ENCODE measurements around the gene SELENOP.
"Not testable (repeated sequence)": the region's sequence is repeated elsewhere in the genome, so short reads cannot be mapped to it uniquely, and the experiment has no call there.

SELENOP gene

GRCh38 chr5:42811591-42812446 lies at the start of gene SELENOP:
SELENOP (minus strand) TSS chr5:42811892; CDS start chr5:42808353, 3,539 bp downstream.
- no peak for DNase-seq

- DNase-seq: no peak
Measured at GRCh38 chr5:42858687-42859086, 47.0 kb upstream of the SELENOP start.

- DNase-seq: no peak
Measured at GRCh38 chr5:42858031-42858643, 46.4 kb upstream of the SELENOP start.

GRCh38 chr5:42855811-42856210 lies 44.1 kb upstream of the SELENOP start:
- DNase-seq: no peak

- no peak for DNase-seq
Measured at GRCh38 chr5:42855386-42855785, 43.7 kb upstream of the SELENOP start.

- no peak for DNase-seq
Measured at GRCh38 chr5:42854795-42855194, 43.1 kb upstream of the SELENOP start.

- no peak for DNase-seq
Measured at GRCh38 chr5:42852826-42853225, 41.1 kb upstream of the SELENOP start.

GRCh38 chr5:42851481-42851880 lies 39.8 kb upstream of the SELENOP start:
- no peak for DNase-seq

- no peak for DNase-seq
Measured at GRCh38 chr5:42848545-42848944, 36.9 kb upstream of the SELENOP start.

- not testable (repeated sequence) for DNase-seq
Measured at GRCh38 chr5:42844408-42844807, 32.7 kb upstream of the SELENOP start.

GRCh38 chr5:42843675-42844292 lies 32.1 kb upstream of the SELENOP start:
- DNase-seq: no peak

- no peak for DNase-seq
Measured at GRCh38 chr5:42842921-42843641, 31.4 kb upstream of the SELENOP start.

- peak; percentile 38 for DNase-seq
Measured at GRCh38 chr5:42840842-42841567, 29.3 kb upstream of the SELENOP start.

- DNase-seq: peak; percentile 78
Measured at GRCh38 chr5:42840269-42840668, 28.6 kb upstream of the SELENOP start.

GRCh38 chr5:42839196-42839595 lies 27.5 kb upstream of the SELENOP start:
- DNase-seq: no peak

GRCh38 chr5:42837601-42838000 lies 25.9 kb upstream of the SELENOP start:
- no peak for DNase-seq

- DNase-seq: no peak
Measured at GRCh38 chr5:42836070-42836769, 24.5 kb upstream of the SELENOP start.

- no peak for DNase-seq
Measured at GRCh38 chr5:42832060-42832459, 20.4 kb upstream of the SELENOP start.

- DNase-seq: no peak
Measured at GRCh38 chr5:42830924-42831323, 19.2 kb upstream of the SELENOP start.

- no peak for DNase-seq
Measured at GRCh38 chr5:42828671-42829070, 17.0 kb upstream of the SELENOP start.

GRCh38 chr5:42826757-42827515 lies 15.2 kb upstream of the SELENOP start:
- no peak for DNase-seq

Data from hematopoietic multipotent progenitor cell treated with erythropoietin and hydrocortisone succinate and interleukin-3 and kit ligand, for 8 days (in vitro differentiated cells).